GM12878 (cell line): ENCODE data around the gene SLC25A11. TPM values are rescaled to one million over a fixed set of nuclear protein-coding genes. Genes with fewer than 3 reads are reported as not detected.

ENCODE experiments used
- ATAC-seq: fragments of 200-7000 bp; cut with Tn5 transposase; 3 replicates; pipeline ENCODE4 v1.9.1; 2020; ENCODE audit warnings: mild to moderate bottlenecking, moderate library complexity
- BruUV-seq: library from RNA; stranded (reverse); fragments of 400-500 nt; replicated peaks from 2 replicates; lab custom pipeline; 2021; lab: Mats Ljungman, UMichigan
- CTCF ChIA-PET: fragments of 300-600 bp; sonication (Branson Sonifier 250); formaldehyde crosslinking; extraction: SDS; loops from one replicate; lab custom pipeline; 2021; ENCODE audit warnings: inconsistent platforms; lab: Yijun Ruan, JAX
- POLR2A ChIA-PET: fragments of 350-600 bp; formaldehyde crosslinking; extraction: SDS; loops from one replicate; lab custom pipeline; 2021; ENCODE audit warnings: inconsistent platforms; lab: Charles Lee
- RAD21 ChIA-PET: fragments of 300-600 bp; sonication (Branson Sonifier 250); formaldehyde crosslinking; loops from one replicate; lab custom pipeline; 2023; ENCODE audit warnings: antibody characterized with exemption; ENCODE audit not compliant: unreplicated experiment; lab: Charles Lee
- SMC1A ChIA-PET: fragments of 300-600 bp; sonication (Branson Sonifier 250); formaldehyde crosslinking; loops from one replicate; lab custom pipeline; 2023; ENCODE audit not compliant: unreplicated experiment, uncharacterized antibody; lab: Charles Lee
- DNase-seq: peaks from one replicate; pipeline ENCODE4 v3.0.0-alpha.2; 2011; ENCODE audit warnings: low read depth, low spot score
- FAIRE-seq: peaks from 3 replicates; lab custom pipeline; 2011; peaks lifted over from hg19 to GRCh38; lab: Jason Lieb, UNC
- H2AFZ ChIP-seq: 2 replicates; pipeline ENCODE4 v1.6.0; 2011; ENCODE audit warnings: low read depth, low read length, control low read depth; ENCODE audit not compliant: control insufficient read depth
- H3K27ac ChIP-seq: 2 replicates; pipeline ENCODE4 v1.5.1; 2011; ENCODE audit warnings: control low read depth; ENCODE audit not compliant: control insufficient read depth, insufficient read depth
- H3K27me3 ChIP-seq, 2 experiments: replicated peaks in 1 of 2; 2 replicates each; pipeline versions ENCODE4 v1.6.0 to v1.6.1; 2011; ENCODE audit warnings: low read length in 1 of 2; ENCODE audit not compliant: control insufficient read depth in 2 of 2, insufficient read depth in 2 of 2
- H3K36me3 ChIP-seq, 2 experiments: 2 replicates each; pipeline ENCODE4 v1.5.1; 2011; ENCODE audit warnings: low read length in 1 of 2; ENCODE audit not compliant: control insufficient read depth in 2 of 2, insufficient read depth in 2 of 2
- H3K4me1 ChIP-seq: 2 replicates; pipeline ENCODE4 v1.6.1; 2011; ENCODE audit warnings: mild to moderate bottlenecking, low read length, moderate library complexity, mixed read lengths; ENCODE audit not compliant: control insufficient read depth, insufficient read depth
- H3K4me2 ChIP-seq: 2 replicates; pipeline ENCODE4 v1.6.0; 2011; ENCODE audit warnings: control low read depth; ENCODE audit not compliant: control insufficient read depth, insufficient read depth
- H3K4me3 ChIP-seq: fragments of 200-600 bp; sonication (generic); 2 replicates; pipeline ENCODE4 v1.5.1; 2016
- H3K79me2 ChIP-seq: 2 replicates; pipeline ENCODE4 v1.6.0; 2011; ENCODE audit warnings: low read length; ENCODE audit not compliant: control insufficient read depth, insufficient read depth
- H3K9ac ChIP-seq: 2 replicates; pipeline ENCODE4 v1.8.0; 2011; ENCODE audit warnings: low read length, control low read depth, mixed read lengths; ENCODE audit not compliant: control insufficient read depth, insufficient read depth
- H3K9me3 ChIP-seq: replicated peaks from 3 replicates; pipeline ENCODE4 v1.5.1; 2011; ENCODE audit warnings: mild to moderate bottlenecking, low read length; ENCODE audit not compliant: control insufficient read depth, insufficient read depth
- H4K20me1 ChIP-seq: 2 replicates; pipeline ENCODE4 v1.6.0; 2011; ENCODE audit not compliant: control insufficient read depth, insufficient read depth
- E2F8 ChIP-seq: fragments of 450-650 bp; IDR thresholded peaks from 2 replicates; pipeline ENCODE4 v1.6.1; 2018; ENCODE audit warnings: mild to moderate bottlenecking, low read depth, moderate library complexity; ENCODE audit not compliant: partially characterized antibody
- EZH2 ChIP-seq: IDR thresholded peaks from 2 replicates; pipeline ENCODE4 v1.6.1; 2012; ENCODE audit warnings: low read depth, mild to moderate bottlenecking, control low read depth, inconsistent platforms, low read length, borderline replicate concordance; ENCODE audit not compliant: control insufficient read depth
- FOXM1 ChIP-seq: IDR thresholded peaks from 2 replicates; pipeline ENCODE4 v1.6.1; 2012; ENCODE audit warnings: low read depth, mild to moderate bottlenecking, inconsistent platforms, low read length, moderate library complexity
- GATAD2B ChIP-seq: fragments of 450-650 bp; conservative IDR thresholded peaks from 2 replicates; pipeline ENCODE4 v1.6.1; 2017; ENCODE audit warnings: low read depth, mild to moderate bottlenecking, moderate library complexity
- HDAC2 ChIP-seq: fragments of 200-600 bp; sonication (generic); IDR thresholded peaks from 2 replicates; pipeline ENCODE4 v1.6.1; 2017
- IKZF1 ChIP-seq: fragments of 450-650 bp; conservative IDR thresholded peaks from 2 replicates; pipeline ENCODE4 v1.6.1; 2017; ENCODE audit warnings: antibody characterized with exemption, mild to moderate bottlenecking
- IRF4 ChIP-seq: IDR thresholded peaks from 2 replicates; pipeline ENCODE4 v1.6.1; 2011; ENCODE audit warnings: low read depth, low read length
- JUND ChIP-seq: IDR thresholded peaks from 2 replicates; pipeline ENCODE4 v1.6.1; 2012; ENCODE audit warnings: low read depth, mild to moderate bottlenecking, low read length, improper control_type of control experiment, moderate library complexity
- MAX ChIP-seq: IDR thresholded peaks from 2 replicates; pipeline ENCODE4 v1.6.1; 2012; ENCODE audit warnings: low read depth, low read length, improper control_type of control experiment
- MEF2A ChIP-seq: IDR thresholded peaks from 2 replicates; pipeline ENCODE4 v1.6.1; 2011; ENCODE audit warnings: low read depth, mild to moderate bottlenecking, low read length, moderate library complexity; ENCODE audit not compliant: insufficient read depth
- SMC3 ChIP-seq: IDR thresholded peaks from 2 replicates; pipeline ENCODE4 v1.6.1; 2011; ENCODE audit warnings: low read length, improper control_type of control experiment, borderline replicate concordance
- TCF7 ChIP-seq: IDR thresholded peaks from 2 replicates; pipeline ENCODE4 v1.6.1; 2014; ENCODE audit warnings: antibody characterized with exemption, borderline replicate concordance
- ZNF217 ChIP-seq: fragments of 450-650 bp; IDR thresholded peaks from 2 replicates; pipeline ENCODE4 v1.6.1; 2017; ENCODE audit warnings: antibody characterized with exemption, mild to moderate bottlenecking
- ZNF24 ChIP-seq: fragments of 450-650 bp; IDR thresholded peaks from 2 replicates; pipeline ENCODE4 v1.6.1; 2017; ENCODE audit warnings: antibody characterized with exemption, mild to moderate bottlenecking
- ZNF622 ChIP-seq: fragments of 450-650 bp; IDR thresholded peaks from 2 replicates; pipeline ENCODE4 v1.6.1; 2017; ENCODE audit warnings: mild to moderate bottlenecking, inconsistent platforms
- WGBS: methylation state at CpG from one replicate; pipeline ENCODE4 v1.1.6; 2016; ENCODE audit warnings: low lambda C conversion rate; ENCODE audit not compliant: insufficient replicate concordance, insufficient coverage; ENCODE audit errors: missing lambda C conversion rate; 5-methylcytosine and 5-hydroxymethylcytosine counted together
- in situ Hi-C: fragments of 300-500 bp; cut with MboI; formaldehyde crosslinking; loops from 9 replicates; pipeline ENCODE4 v1.14.3; 2018; ENCODE audit warnings: mixed read lengths
- intact Hi-C: fragments of 100-400 bp; cut with micrococcal nuclease; formaldehyde crosslinking; loops from one replicate; pipeline ENCODE4 v1.14.2; 2022; ENCODE audit not compliant: unreplicated experiment
- polyA plus RNA-seq, 11 experiments: library from polyadenylated mRNA; depleted of rRNA in 4 of 11; unstranded in 6 of 11; stranded (reverse) in 5 of 11; fragments of >200 nt; fragmentation: Nextera tagmentation in 4 of 11; fragmentation: Illumina TruSeq in 1 of 11; extraction: Ambion mirVana in 4 of 11; extraction: Trizol in 1 of 11; gene quantifications; 1 replicate in 1 of 11; 2 replicates in 10 of 11; pipeline versions ENCODE4 v1.2.1 to v1.2.3, GENCODE V29; 2011 to 2016; ENCODE audit warnings: inconsistent platforms in 2 of 11, missing spikeins in 2 of 11, low read depth in 1 of 11
- total RNA-seq, 4 experiments: library from RNA; depleted of rRNA in 3 of 4; stranded (reverse); fragments of >200 nt in 3 of 4; fragmentation: Illumina TruSeq in 1 of 4; extraction: Trizol in 1 of 4; gene quantifications; 2 replicates each; pipeline versions ENCODE4 v1.2.1 to v1.2.3, GENCODE V29; 2013 to 2021
- TF ChIP-seq, protein P1 (sequence below): fragments of 450-650 bp; IDR thresholded peaks from 2 replicates; pipeline ENCODE4 v1.6.1; 2017; ENCODE audit warnings: mild to moderate bottlenecking, moderate library complexity

Gene SLC25A11
- total and polyA plus RNA-seq, 10 of the 15 experiments (the other 5 are each of a cell fraction or from before 2014, with no cell fraction given), result 5.8 to 142 (median 65.0) TPM

GRCh38 chr17:4986403-4986802 lies 46.6 kb upstream of the SLC25A11 start:
- ChIA-PET SMC1A (interaction anchor here (1.2 to 2.8 kb wide), 4 partner anchors 11 to 75 kb away, joined by 4 to 13 read pairs (median 10); partner anchors contain the start of genes INCA1, KIF1C and SPAG7), POLR2A (interaction anchor here (1.2 to 2.3 kb wide), 6 partner anchors 12 to 47 kb away, joined by 3 to 22 read pairs (median 6); partner anchors contain the start of genes INCA1, KIF1C, RNF167 and SLC25A11), RAD21 (interaction anchor here (1.0 to 3.7 kb wide), 6 partner anchors 11 to 78 kb away, joined by 3 to 15 read pairs (median 4); partner anchors contain the start of genes INCA1, KIF1C and SPAG7), CTCF (interaction anchor here (0.6 to 2.5 kb wide), 11 partner anchors 12 to 77 kb away, joined by 3 to 19 read pairs (median 3); no protein-coding TSS in a partner anchor)
- in situ Hi-C loops, result no loop called here
- no peaks in the 10 kb centered on the region for H3K27me3 ChIP-seq
- H3K27ac ChIP-seq, result peak overlapping the region; percentile 55; the same call in 1 of the 2 replicates
- TF ChIP-seq IRF4 (no peak), GATAD2B (no peak), SMC3 (no peak), FOXM1 (no peak), EZH2 (no peak), ZNF24 (no peak), MAX (no peak), E2F8 (no peak), JUND (no peak), ZNF622 (no peak), ZNF217 (no peak), MEF2A (no peak), TCF7 (no peak), IKZF1 (no peak), HDAC2 (no peak)
- TF ChIP-seq, protein P1, sequence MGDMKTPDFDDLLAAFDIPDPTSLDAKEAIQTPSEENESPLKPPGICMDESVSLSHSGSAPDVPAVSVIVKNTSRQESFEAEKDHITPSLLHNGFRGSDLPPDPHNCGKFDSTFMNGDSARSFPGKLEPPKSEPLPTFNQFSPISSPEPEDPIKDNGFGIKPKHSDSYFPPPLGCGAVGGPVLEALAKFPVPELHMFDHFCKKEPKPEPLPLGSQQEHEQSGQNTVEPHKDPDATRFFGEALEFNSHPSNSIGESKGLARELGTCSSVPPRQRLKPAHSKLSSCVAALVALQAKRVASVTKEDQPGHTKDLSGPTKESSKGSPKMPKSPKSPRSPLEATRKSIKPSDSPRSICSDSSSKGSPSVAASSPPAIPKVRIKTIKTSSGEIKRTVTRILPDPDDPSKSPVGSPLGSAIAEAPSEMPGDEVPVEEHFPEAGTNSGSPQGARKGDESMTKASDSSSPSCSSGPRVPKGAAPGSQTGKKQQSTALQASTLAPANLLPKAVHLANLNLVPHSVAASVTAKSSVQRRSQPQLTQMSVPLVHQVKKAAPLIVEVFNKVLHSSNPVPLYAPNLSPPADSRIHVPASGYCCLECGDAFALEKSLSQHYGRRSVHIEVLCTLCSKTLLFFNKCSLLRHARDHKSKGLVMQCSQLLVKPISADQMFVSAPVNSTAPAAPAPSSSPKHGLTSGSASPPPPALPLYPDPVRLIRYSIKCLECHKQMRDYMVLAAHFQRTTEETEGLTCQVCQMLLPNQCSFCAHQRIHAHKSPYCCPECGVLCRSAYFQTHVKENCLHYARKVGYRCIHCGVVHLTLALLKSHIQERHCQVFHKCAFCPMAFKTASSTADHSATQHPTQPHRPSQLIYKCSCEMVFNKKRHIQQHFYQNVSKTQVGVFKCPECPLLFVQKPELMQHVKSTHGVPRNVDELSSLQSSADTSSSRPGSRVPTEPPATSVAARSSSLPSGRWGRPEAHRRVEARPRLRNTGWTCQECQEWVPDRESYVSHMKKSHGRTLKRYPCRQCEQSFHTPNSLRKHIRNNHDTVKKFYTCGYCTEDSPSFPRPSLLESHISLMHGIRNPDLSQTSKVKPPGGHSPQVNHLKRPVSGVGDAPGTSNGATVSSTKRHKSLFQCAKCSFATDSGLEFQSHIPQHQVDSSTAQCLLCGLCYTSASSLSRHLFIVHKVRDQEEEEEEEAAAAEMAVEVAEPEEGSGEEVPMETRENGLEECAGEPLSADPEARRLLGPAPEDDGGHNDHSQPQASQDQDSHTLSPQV, result no peak
- H4K20me1 ChIP-seq, result no peaks in the 10 kb centered on the region
- no peak overlapping the region; the same call in 1 of the 2 replicates for H2AFZ ChIP-seq
- 5% methylated on average over 5 of the region's 5 CpGs for WGBS
- H3K9me3 ChIP-seq, result no peaks in the 10 kb centered on the region
- peak overlapping the region; percentile 99 for H3K4me2 ChIP-seq
- no peak for ATAC-seq
- H3K36me3 ChIP-seq, result peaks cover 0 to 4% of the 10 kb centered on the region in 2 experiments; a peak in 1 of 4 replicates
- FAIRE-seq, result no peak
- peak overlapping the region; percentile 96 for H3K9ac ChIP-seq
- no TSS peak for BruUV-seq
- intact Hi-C loops, result no loop called here
- DNase-seq, result no peak
- peak overlapping the region; percentile 74 for H3K4me3 ChIP-seq
- peaks cover 20% of the 10 kb centered on the region for H3K4me1 ChIP-seq
- peaks cover 25% of the 10 kb centered on the region for H3K79me2 ChIP-seq
